Body of pancreas (tissue), 4 donors: ENCODE measurements around the gene PTPRN2. TPM values are rescaled to one million over a fixed set of nuclear protein-coding genes. Genes with fewer than 3 reads are reported as not detected.

Experiments
- ATAC-seq: fragments of 150-250 bp; one replicate; pipeline ENCODE4 v1.9.1; 2016
- DNase-seq, 4 donors: peaks; one replicate each; pipeline ENCODE4 v3.0.0-alpha.2; 2019
- H3K27ac ChIP-seq, 4 donors: fragments of 200-600 bp; sonication (generic); 1 replicate in 3 of 4; 2 replicates in 1 of 4; pipeline versions ENCODE4 v1.5.1 to v1.6.1; 2016 to 2019; ENCODE audit warnings: mild to moderate bottlenecking in 1 of 4, mixed read lengths in 1 of 4, moderate library complexity in 1 of 4
- H3K27me3 ChIP-seq, 2 donors: fragments of 200-600 bp; sonication (generic); one replicate each; pipeline ENCODE4 v1.6.0; 2016; ENCODE audit warnings: mild to moderate bottlenecking in 1 of 2
- H3K36me3 ChIP-seq, 2 donors: fragments of 200-600 bp; sonication (generic); replicated peaks in 1 of 2; 2 replicates each; pipeline ENCODE4 v1.5.1; 2016; ENCODE audit warnings: low read depth in 2 of 2; ENCODE audit not compliant: insufficient read depth in 1 of 2
- H3K4me1 ChIP-seq: fragments of 200-600 bp; sonication (generic); one replicate; pipeline ENCODE4 v1.6.0; 2016
- H3K4me3 ChIP-seq, 2 donors: fragments of 200-600 bp; sonication (generic); 1 replicate in 1 of 2; 2 replicates in 1 of 2; pipeline ENCODE4 v1.5.1; 2016 to 2019
- H3K9me3 ChIP-seq, 3 donors: fragments of 200-600 bp; sonication (generic); 1 replicate in 2 of 3; 2 replicates in 1 of 3; pipeline ENCODE4 v1.5.1; 2016
- POLR2A ChIP-seq, 3 donors: fragments of 450-650 bp; IDR thresholded peaks; one replicate each; pipeline ENCODE4 v1.6.1; 2016; ENCODE audit warnings: antibody characterized with exemption in 3 of 3, mild to moderate bottlenecking in 2 of 3
- WGBS, 2 donors: methylation state at CpG; one replicate each; pipeline ENCODE4 v1.1.5; 2017; 5-methylcytosine and 5-hydroxymethylcytosine counted together
- intact Hi-C: fragments of 100-400 bp; cut with DNase I; formaldehyde crosslinking; loops from one replicate; pipeline ENCODE4 v1.15.1; 2023
- total RNA-seq, 2 donors: library from RNA; depleted of rRNA; stranded (reverse); fragments of >200 nt; gene quantifications; one replicate each; pipeline ENCODE4 v1.1.0, GENCODE V29; 2016
- TF ChIP-seq, protein P1 (sequence below), 7 experiments: fragments of 450-650 bp in 4 of 7; fragments of 200-600 bp in 3 of 7; sonication (generic) in 3 of 7; IDR thresholded peaks; one replicate each; pipeline ENCODE4 v1.5.1; 2016 to 2019; ENCODE audit warnings: antibody characterized with exemption in 7 of 7

The PTPRN2 gene
- total RNA-seq, 2 donors from 2014 or later, result 31.6 to 76.1 TPM

- no peak for ATAC-seq
- no peak overlapping the region for H3K27ac ChIP-seq
- H3K27me3 ChIP-seq, result no peaks in the 10 kb centered on the region
- H3K4me3 ChIP-seq, result no peak overlapping the region
- WGBS, 2 donors, result 95% methylated on average over 9 of the region's 9 CpGs; no CpG with 5 or more reads in 1 of the 2 donors
- H3K4me1 ChIP-seq, result no peaks in the 10 kb centered on the region
- no peaks in the 10 kb centered on the region for H3K9me3 ChIP-seq
- no peaks in the 10 kb centered on the region for H3K36me3 ChIP-seq
- TF ChIP-seq, protein P1, sequence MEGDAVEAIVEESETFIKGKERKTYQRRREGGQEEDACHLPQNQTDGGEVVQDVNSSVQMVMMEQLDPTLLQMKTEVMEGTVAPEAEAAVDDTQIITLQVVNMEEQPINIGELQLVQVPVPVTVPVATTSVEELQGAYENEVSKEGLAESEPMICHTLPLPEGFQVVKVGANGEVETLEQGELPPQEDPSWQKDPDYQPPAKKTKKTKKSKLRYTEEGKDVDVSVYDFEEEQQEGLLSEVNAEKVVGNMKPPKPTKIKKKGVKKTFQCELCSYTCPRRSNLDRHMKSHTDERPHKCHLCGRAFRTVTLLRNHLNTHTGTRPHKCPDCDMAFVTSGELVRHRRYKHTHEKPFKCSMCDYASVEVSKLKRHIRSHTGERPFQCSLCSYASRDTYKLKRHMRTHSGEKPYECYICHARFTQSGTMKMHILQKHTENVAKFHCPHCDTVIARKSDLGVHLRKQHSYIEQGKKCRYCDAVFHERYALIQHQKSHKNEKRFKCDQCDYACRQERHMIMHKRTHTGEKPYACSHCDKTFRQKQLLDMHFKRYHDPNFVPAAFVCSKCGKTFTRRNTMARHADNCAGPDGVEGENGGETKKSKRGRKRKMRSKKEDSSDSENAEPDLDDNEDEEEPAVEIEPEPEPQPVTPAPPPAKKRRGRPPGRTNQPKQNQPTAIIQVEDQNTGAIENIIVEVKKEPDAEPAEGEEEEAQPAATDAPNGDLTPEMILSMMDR (IDR thresholded peaks at IDR 0.05), result no peak
- no peak for TF ChIP-seq POLR2A (IDR thresholded peaks at IDR 0.05)
- intact Hi-C loops, result no loop called here
- peak in 1 of 4 donors; percentile 1 for DNase-seq
Observed at GRCh38 chr7:157558516-157558874, 1029.1 kb downstream of the PTPRN2 start.

GRCh38 chr7:157558061-157558460 is 1029.6 kb downstream of the PTPRN2 start:
- intact Hi-C loops, result no loop called here
- Histone ChIP-seq H3K36me3 (no peaks in the 10 kb centered on the region), H3K9me3 (no peaks in the 10 kb centered on the region), H3K4me3 (no peak overlapping the region), H3K27me3 (no peaks in the 10 kb centered on the region), H3K27ac (no peak overlapping the region), H3K4me1 (no peaks in the 10 kb centered on the region)
- 95% methylated on average over 13 to 17 of the region's 17 CpGs for WGBS, 2 donors
- DNase-seq (peak in 1 of 4 donors; percentile 7), ATAC-seq (no peak)
- TF ChIP-seq POLR2A (IDR thresholded peaks at IDR 0.05), result no peak
- TF ChIP-seq, protein P1 (IDR thresholded peaks at IDR 0.05), result no peak

- intact Hi-C loops, result no loop called here
- TF ChIP-seq, protein P1 (IDR thresholded peaks at IDR 0.05), result no peak
- no peak for TF ChIP-seq POLR2A (IDR thresholded peaks at IDR 0.05)
- Histone ChIP-seq H3K27me3 (no peaks in the 10 kb centered on the region), H3K4me1 (no peaks in the 10 kb centered on the region), H3K4me3 (no peak overlapping the region), H3K36me3 (no peaks in the 10 kb centered on the region), H3K27ac (no peak overlapping the region), H3K9me3 (no peaks in the 10 kb centered on the region)
- ATAC-seq (no peak), DNase-seq (no peak)
- WGBS, 2 donors, result 92 to 100% methylated on average over 1 of the region's 1 CpG
Observed at GRCh38 chr7:157557263-157557662, 1030.4 kb downstream of the PTPRN2 start.

GRCh38 chr7:157556642-157556944 is 1031.0 kb downstream of the PTPRN2 start:
- TF ChIP-seq, protein P1 (IDR thresholded peaks at IDR 0.05), result no peak
- TF ChIP-seq POLR2A (IDR thresholded peaks at IDR 0.05), result no peak
- no peak for DNase-seq
- 94 to 95% methylated on average over 1 of the region's 1 CpG for WGBS, 2 donors

DNA sequence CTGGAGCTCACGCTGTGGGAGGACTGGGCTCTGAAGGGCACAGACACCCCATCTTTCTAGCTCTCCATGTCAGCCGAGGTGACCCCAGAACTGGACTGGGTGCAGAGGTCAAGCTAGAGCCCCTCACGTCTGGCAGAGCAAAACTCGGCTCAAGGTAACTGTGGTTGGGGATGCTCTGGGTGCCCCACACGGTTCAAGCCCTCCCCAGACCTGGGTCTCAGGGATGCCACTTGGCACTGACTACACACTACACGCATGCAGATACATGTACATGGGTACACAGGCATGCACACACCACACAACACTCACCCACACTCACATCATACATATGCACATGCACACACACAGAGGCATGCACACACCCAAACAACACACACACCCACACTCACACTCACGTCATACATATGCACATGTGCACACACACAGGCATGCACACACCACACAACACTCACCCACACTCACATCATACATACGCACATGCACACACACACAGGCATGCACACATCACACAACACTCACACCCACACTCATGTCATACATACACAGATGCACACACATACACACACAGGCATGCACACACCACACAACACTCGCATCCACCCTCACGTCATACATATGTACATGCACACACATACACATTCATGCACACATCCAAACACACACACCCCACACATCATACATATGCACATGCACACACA is 1031.5 kb downstream of the PTPRN2 start:
- H3K9me3 ChIP-seq, result no peaks in the 10 kb centered on the region
- intact Hi-C loops, result no loop called here
- H3K27ac ChIP-seq, result no peak overlapping the region
- ATAC-seq, result no peak
- H3K36me3 ChIP-seq, result no peaks in the 10 kb centered on the region
- DNase-seq, result no peak
- 90 to 95% methylated on average over 6 to 10 of the region's 10 CpGs for WGBS, 2 donors
- no peak overlapping the region for H3K4me3 ChIP-seq
- TF ChIP-seq POLR2A (IDR thresholded peaks at IDR 0.05), result no peak
- TF ChIP-seq, protein P1 (IDR thresholded peaks at IDR 0.05), result no peak
- H3K27me3 ChIP-seq, result no peaks in the 10 kb centered on the region
- no peaks in the 10 kb centered on the region for H3K4me1 ChIP-seq

More at GRCh38 chr7:157556642-157556944, 1031.0 kb downstream of the PTPRN2 start:
- no peak overlapping the region for H3K4me3 ChIP-seq
- no peaks in the 10 kb centered on the region for H3K9me3 ChIP-seq
- ATAC-seq, result no peak
- H3K4me1 ChIP-seq, result no peaks in the 10 kb centered on the region
- intact Hi-C loops, result no loop called here
- H3K27ac ChIP-seq, result no peak overlapping the region
- no peaks in the 10 kb centered on the region for H3K27me3 ChIP-seq
- no peaks in the 10 kb centered on the region for H3K36me3 ChIP-seq
